ENCODE data around the gene POU3F3. TPM values are rescaled to one million over a fixed set of nuclear protein-coding genes. Genes with fewer than 3 reads are reported as not detected.

Gene POU3F3
- total and polyA plus RNA-seq, 2 of the 8 experiments (the other 6 are each of a cell fraction or from before 2014, with no cell fraction given), result 0.09 TPM; not detected in 1

DNA sequence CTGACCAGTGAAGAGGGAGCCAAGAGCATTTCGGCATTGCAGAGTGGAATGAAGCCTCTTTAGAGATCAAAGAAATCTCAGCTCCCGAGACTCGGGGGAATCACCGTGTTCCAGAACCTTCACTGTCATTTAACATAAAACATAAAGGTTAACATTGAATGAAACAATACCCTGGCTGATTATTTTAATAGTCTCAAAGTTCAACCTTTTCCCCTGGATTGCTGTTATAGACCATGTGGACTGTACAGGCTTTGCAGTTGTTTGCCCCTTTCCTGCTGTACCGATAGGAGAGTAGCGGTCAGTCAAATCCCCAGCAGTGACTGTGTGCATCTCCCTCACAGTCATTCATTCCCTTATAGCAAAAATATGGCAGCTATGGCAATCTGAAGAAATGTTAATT is 48.4 kb downstream of the POU3F3 start:
- Histone ChIP-seq H3K4me3 (ENCODE audit: extremely low read depth in 1 of 4, insufficient read depth in 2 of 4, low read depth in 3 of 4, low read length in 4 of 4) (no peak overlapping the region), H3K27me3 (replicated peaks in 1 of 4; ENCODE audit: control insufficient read depth in 3 of 4, extremely low read depth in 1 of 4, insufficient read depth in 3 of 4, low read length in 3 of 4) (no peaks in the 10 kb centered on the region), H2AFZ (ENCODE audit: low read length) (no peak overlapping the region), H3K79me2 (ENCODE audit: control insufficient read depth in 1 of 2, insufficient read depth in 2 of 2, low read length in 2 of 2) (no peaks in the 10 kb centered on the region), H4K20me1 (replicated peaks in 1 of 2; ENCODE audit: control insufficient read depth in 1 of 2, insufficient read depth in 2 of 2, low read length in 2 of 2) (no peaks in the 10 kb centered on the region), H2BK12ac (ENCODE audit: low read depth, low read length) (no peak overlapping the region), H4K5ac (ENCODE audit: insufficient read length, low read depth, low read length) (no peak overlapping the region), H3K4me2 (ENCODE audit: insufficient read depth in 1 of 2, low read depth in 2 of 2, low read length in 2 of 2) (no peak overlapping the region), H2BK120ac (replicated peaks; ENCODE audit: low read depth, low read length) (no peak overlapping the region), H3K79me1 (ENCODE audit: low read depth, low read length) (no peaks in the 10 kb centered on the region), H3K36me3 (ENCODE audit: control insufficient read depth in 2 of 4, insufficient read depth in 4 of 4, low read length in 3 of 4) (no peaks in the 10 kb centered on the region), H4K8ac (ENCODE audit: extremely low read depth, insufficient read depth, low read length) (no peak overlapping the region), H3K9me3 (ENCODE audit: insufficient read depth in 2 of 2, low read depth in 1 of 2, low read length in 1 of 2) (no peaks in the 10 kb centered on the region), H3K18ac (ENCODE audit: extremely low read depth, low read length) (no peak overlapping the region), H3K23ac (ENCODE audit: insufficient read length) (no peak overlapping the region), H3K4me1 (replicated peaks in 1 of 4; ENCODE audit: control insufficient read depth in 3 of 4, insufficient read depth in 4 of 4, low read length in 3 of 4) (no peaks in the 10 kb centered on the region), H4K91ac (replicated peaks; ENCODE audit: insufficient read length, low read length) (no peak overlapping the region), H3K27ac (ENCODE audit: low read depth, low read length) (no peak overlapping the region), H2AK5ac (ENCODE audit: low read depth, low read length) (no peak overlapping the region), H2BK5ac (ENCODE audit: low read depth, low read length) (no peak overlapping the region), H2BK20ac (ENCODE audit: low read length) (no peak overlapping the region), H3K56ac (replicated peaks; ENCODE audit: insufficient read length, low read depth, low read length) (no peak overlapping the region), H3K4ac (replicated peaks; ENCODE audit: insufficient read length, low read depth, low read length) (no peak overlapping the region), H3K23me2 (ENCODE audit: low read depth, low read length) (no peaks in the 10 kb centered on the region), H3K14ac (ENCODE audit: insufficient read length) (no peak overlapping the region), H2BK15ac (ENCODE audit: low read length) (no peak overlapping the region), H3K9ac (replicated peaks in 1 of 4; ENCODE audit: extremely low read depth in 1 of 4, low read depth in 3 of 4, low read length in 3 of 4) (no peak overlapping the region)
- ChIA-PET POLR2A (ENCODE audit: partially characterized antibody) (interaction anchor here (1.6 kb wide), 1 partner anchor 12 kb away, joined by 4 read pairs; no protein-coding TSS in a partner anchor), CTCF (ENCODE audit: partially characterized antibody) (interaction anchor here (1.0 kb wide), 1 partner anchor 9 kb away, joined by 3 read pairs; no protein-coding TSS in a partner anchor)
- FAIRE-seq, result no peak
- no peak for DNase-seq (ENCODE audit: low read depth in 1 of 2, low spot score in 2 of 2)
- 95% methylated on average over 6 of the region's 6 CpGs; no CpG with 5 or more reads in 1 of the 2 experiments for WGBS, 2 experiments (ENCODE audit: extremely low coverage in 1 of 2, insufficient coverage in 1 of 2, insufficient read length in 1 of 2, insufficient replicate concordance in 2 of 2, low coverage in 1 of 2, low lambda C conversion rate in 2 of 2, missing lambda C conversion rate in 1 of 2)
- TF ChIP-seq GTF2F1 (IDR thresholded peaks at IDR 0.05; ENCODE audit: borderline replicate concordance, low read depth, low read length), result no peak
- no peak for TF ChIP-seq TCF12 (IDR thresholded peaks at IDR 0.05; ENCODE audit: low read depth, low read length)
- no peak for TF ChIP-seq RXRA (IDR thresholded peaks at IDR 0.05; ENCODE audit: insufficient read depth, low read depth, low read length)
